ENCODE data around the gene GZMA.
"Not testable (repeated sequence)": the region's sequence is repeated elsewhere in the genome, so short reads cannot be mapped to it uniquely, and the experiment has no call there.

Gene GZMA

GRCh38 chr5:55102348-55102747 is at the start of gene GZMA:
GZMA (plus strand) TSS chr5:55102646; CDS start chr5:55102683, 37 bp downstream.
- DNase-seq (ENCODE audit: low read depth in 2 of 2), result peak in 1 of 2 donors; percentile 3

GRCh38 chr5:55055183-55055582 is 47.3 kb upstream of the GZMA start:
- no peak for DNase-seq (ENCODE audit: low read depth in 2 of 2)

- DNase-seq (ENCODE audit: low read depth in 2 of 2), result peak; percentile 12 to 13
These were observed 40.2 kb upstream of the GZMA start for GRCh38 chr5:55062039-55062779.

GRCh38 chr5:55063220-55063863 is 39.1 kb upstream of the GZMA start:
- DNase-seq (ENCODE audit: low read depth in 2 of 2), result no peak

GRCh38 chr5:55063899-55064298 is 38.5 kb upstream of the GZMA start:
- DNase-seq (ENCODE audit: low read depth in 2 of 2), result no peak

- DNase-seq (ENCODE audit: low read depth in 2 of 2), result no peak
These were observed 37.9 kb upstream of the GZMA start for GRCh38 chr5:55064523-55064922.

GRCh38 chr5:55066277-55066676 is 36.2 kb upstream of the GZMA start:
- no peak for DNase-seq (ENCODE audit: low read depth in 2 of 2)

- no peak for DNase-seq (ENCODE audit: low read depth in 2 of 2)
These were observed 31.5 kb upstream of the GZMA start for GRCh38 chr5:55070968-55071367.

GRCh38 chr5:55071413-55071812 is 31.0 kb upstream of the GZMA start:
- DNase-seq (ENCODE audit: low read depth in 2 of 2), result no peak

GRCh38 chr5:55072666-55073065 is 29.8 kb upstream of the GZMA start:
- no peak for DNase-seq (ENCODE audit: low read depth in 2 of 2)

GRCh38 chr5:55073211-55073610 is 29.2 kb upstream of the GZMA start:
- DNase-seq (ENCODE audit: low read depth in 2 of 2), result no peak

- DNase-seq (ENCODE audit: low read depth in 2 of 2), result no peak
These were observed 20.9 kb upstream of the GZMA start for GRCh38 chr5:55081541-55081940.

GRCh38 chr5:55089301-55089700 is 13.1 kb upstream of the GZMA start:
- DNase-seq (ENCODE audit: low read depth in 2 of 2), result not testable (repeated sequence)

GRCh38 chr5:55091011-55091410 is 11.4 kb upstream of the GZMA start:
- DNase-seq (ENCODE audit: low read depth in 2 of 2), result not testable (repeated sequence)

- DNase-seq (ENCODE audit: low read depth in 2 of 2), result no peak
These were observed 6.3 kb upstream of the GZMA start for GRCh38 chr5:55096182-55096581.

- DNase-seq (ENCODE audit: low read depth in 2 of 2), result peak in 1 of 2 donors; percentile 3
These were observed 5.6 kb upstream of the GZMA start for GRCh38 chr5:55096861-55097260.

- not testable (repeated sequence) for DNase-seq (ENCODE audit: low read depth in 2 of 2)
These were observed 1.3 kb upstream of the GZMA start for GRCh38 chr5:55101148-55101547.

GRCh38 chr5:55101556-55102276 is 730 bp upstream of the GZMA start:
- DNase-seq (ENCODE audit: low read depth in 2 of 2), result no peak

GRCh38 chr5:55104036-55104772 is 1.8 kb downstream of the GZMA start:
- DNase-seq (ENCODE audit: low read depth in 2 of 2), result no peak

- DNase-seq (ENCODE audit: low read depth in 2 of 2), result no peak
These were observed 2.7 kb downstream of the GZMA start for GRCh38 chr5:55104946-55105701.

- DNase-seq (ENCODE audit: low read depth in 2 of 2), result not testable (repeated sequence)
These were observed 3.5 kb downstream of the GZMA start for GRCh38 chr5:55105976-55106375.

Measured in stimulated activated CD8-positive, alpha-beta memory T cell treated with anti-CD3 and anti-CD28 coated beads, Interleukin-7, amount 100 ng/mL, for 4 hours (primary cell).